Suprapubic skin (tissue), 4 donors: Measurements from ENCODE around the gene CDH15. TPM values are rescaled to one million over a fixed set of nuclear protein-coding genes. Genes with fewer than 3 reads are reported as not detected.
"Not testable (repeated sequence)": the region's sequence is repeated elsewhere in the genome, so short reads cannot be mapped to it uniquely, and the experiment has no call there.

Experiments used
- DNase-seq, 2 donors: peaks; one replicate each; pipeline ENCODE4 v3.0.0-alpha.2; 2019; ENCODE audit warnings: low spot score in 2 of 2
- H3K27ac ChIP-seq: fragments of 200-600 bp; sonication (generic); one replicate; pipeline ENCODE4 v1.5.1; 2019
- H3K27me3 ChIP-seq: fragments of 200-600 bp; sonication (generic); one replicate; pipeline ENCODE4 v1.5.1; 2019
- H3K36me3 ChIP-seq: fragments of 200-600 bp; sonication (generic); one replicate; pipeline ENCODE4 v1.5.1; 2019
- H3K4me1 ChIP-seq: fragments of 200-600 bp; sonication (generic); one replicate; pipeline ENCODE4 v1.5.1; 2019
- H3K4me3 ChIP-seq: fragments of 200-600 bp; sonication (generic); one replicate; pipeline ENCODE4 v1.5.1; 2019; ENCODE audit warnings: mild to moderate bottlenecking
- H3K9me3 ChIP-seq: fragments of 200-600 bp; sonication (generic); one replicate; pipeline ENCODE4 v1.5.1; 2019
- EP300 ChIP-seq: sonication (generic); formaldehyde crosslinking; IDR thresholded peaks from one replicate; pipeline ENCODE4 v1.6.1; 2017; ENCODE audit warnings: antibody characterized with exemption
- POLR2A ChIP-seq, 2 donors: fragments of 450-650 bp; IDR thresholded peaks; one replicate each; pipeline ENCODE4 v1.6.1; 2017; ENCODE audit warnings: antibody characterized with exemption in 2 of 2, mild to moderate bottlenecking in 2 of 2, moderate library complexity in 2 of 2
- POLR2AphosphoS5 ChIP-seq, 3 donors: sonication (generic); formaldehyde crosslinking; IDR thresholded peaks; one replicate each; pipeline ENCODE4 v1.6.1; 2017; ENCODE audit warnings: antibody characterized with exemption in 3 of 3
- WGBS: methylation state at CpG from one replicate; pipeline ENCODE4 v1.1.5; 2018; 5-methylcytosine and 5-hydroxymethylcytosine counted together
- total RNA-seq, 4 donors: library from RNA; depleted of rRNA; stranded (reverse); fragments of >200 nt; gene quantifications; one replicate each; pipeline ENCODE4 v1.1.0, GENCODE V29; 2016
- TF ChIP-seq, protein P1 (sequence below), 2 donors: fragments of 200-600 bp in 1 of 2; fragments of 450-650 bp in 1 of 2; sonication (generic) in 1 of 2; IDR thresholded peaks; one replicate each; pipeline ENCODE4 v1.5.1; 2016 to 2019; ENCODE audit warnings: antibody characterized with exemption in 2 of 2, mild to moderate bottlenecking in 1 of 2, moderate library complexity in 1 of 2

Gene CDH15
- total RNA-seq, 4 donors from 2014 or later, result 0.16 to 0.48 TPM; not detected in 2

DNA sequence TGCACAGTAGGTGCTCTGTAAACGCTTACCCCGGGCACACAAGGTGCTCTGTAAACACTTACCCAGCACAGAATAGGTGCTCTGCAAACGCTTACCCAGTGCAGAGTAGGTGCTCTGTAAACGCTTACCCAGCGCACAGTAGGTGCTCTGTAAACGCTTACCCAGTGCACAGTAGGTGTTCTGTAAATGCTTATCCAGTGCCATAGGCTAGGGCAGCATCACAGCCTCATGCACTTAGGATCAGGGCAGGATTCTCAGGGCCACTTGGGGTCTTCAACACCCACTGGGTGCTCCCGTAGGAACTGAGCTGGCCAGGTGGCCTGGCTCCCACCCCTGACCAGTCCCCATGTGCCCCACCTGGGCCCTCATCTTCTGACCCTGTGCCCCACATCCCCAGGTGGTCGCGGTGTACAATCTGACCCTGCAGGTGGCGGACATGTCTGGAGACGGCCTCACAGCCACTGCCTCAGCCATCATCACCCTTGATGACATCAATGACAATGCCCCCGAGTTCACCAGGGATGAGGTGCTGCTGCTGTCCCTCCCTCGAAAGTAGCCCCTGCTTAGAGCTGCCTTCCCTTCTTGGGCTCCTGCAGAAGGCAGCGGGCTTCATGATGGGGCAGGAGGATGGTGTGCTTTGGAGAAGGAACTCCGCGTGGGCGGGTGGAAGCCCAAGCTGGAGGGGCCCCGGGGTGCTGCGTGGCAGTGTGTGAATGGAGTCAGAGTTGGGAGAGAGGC lies 15.7 kb downstream of the CDH15 start:
- H3K27ac ChIP-seq, result no peak overlapping the region
- no peaks in the 10 kb centered on the region for H3K9me3 ChIP-seq
- TF ChIP-seq, protein P1, sequence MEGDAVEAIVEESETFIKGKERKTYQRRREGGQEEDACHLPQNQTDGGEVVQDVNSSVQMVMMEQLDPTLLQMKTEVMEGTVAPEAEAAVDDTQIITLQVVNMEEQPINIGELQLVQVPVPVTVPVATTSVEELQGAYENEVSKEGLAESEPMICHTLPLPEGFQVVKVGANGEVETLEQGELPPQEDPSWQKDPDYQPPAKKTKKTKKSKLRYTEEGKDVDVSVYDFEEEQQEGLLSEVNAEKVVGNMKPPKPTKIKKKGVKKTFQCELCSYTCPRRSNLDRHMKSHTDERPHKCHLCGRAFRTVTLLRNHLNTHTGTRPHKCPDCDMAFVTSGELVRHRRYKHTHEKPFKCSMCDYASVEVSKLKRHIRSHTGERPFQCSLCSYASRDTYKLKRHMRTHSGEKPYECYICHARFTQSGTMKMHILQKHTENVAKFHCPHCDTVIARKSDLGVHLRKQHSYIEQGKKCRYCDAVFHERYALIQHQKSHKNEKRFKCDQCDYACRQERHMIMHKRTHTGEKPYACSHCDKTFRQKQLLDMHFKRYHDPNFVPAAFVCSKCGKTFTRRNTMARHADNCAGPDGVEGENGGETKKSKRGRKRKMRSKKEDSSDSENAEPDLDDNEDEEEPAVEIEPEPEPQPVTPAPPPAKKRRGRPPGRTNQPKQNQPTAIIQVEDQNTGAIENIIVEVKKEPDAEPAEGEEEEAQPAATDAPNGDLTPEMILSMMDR (IDR thresholded peaks at IDR 0.05), result no peak
- TF ChIP-seq POLR2AphosphoS5 (IDR thresholded peaks at IDR 0.05) (no peak), POLR2A (IDR thresholded peaks at IDR 0.05) (no peak), EP300 (no peak)
- no peak overlapping the region for H3K4me3 ChIP-seq
- no peaks in the 10 kb centered on the region for H3K36me3 ChIP-seq
- no peak for DNase-seq
- H3K4me1 ChIP-seq, result peaks cover 9% of the 10 kb centered on the region
- 70% methylated on average over 7 of the region's 19 CpGs for WGBS
- H3K27me3 ChIP-seq, result peaks cover 18% of the 10 kb centered on the region

DNA sequence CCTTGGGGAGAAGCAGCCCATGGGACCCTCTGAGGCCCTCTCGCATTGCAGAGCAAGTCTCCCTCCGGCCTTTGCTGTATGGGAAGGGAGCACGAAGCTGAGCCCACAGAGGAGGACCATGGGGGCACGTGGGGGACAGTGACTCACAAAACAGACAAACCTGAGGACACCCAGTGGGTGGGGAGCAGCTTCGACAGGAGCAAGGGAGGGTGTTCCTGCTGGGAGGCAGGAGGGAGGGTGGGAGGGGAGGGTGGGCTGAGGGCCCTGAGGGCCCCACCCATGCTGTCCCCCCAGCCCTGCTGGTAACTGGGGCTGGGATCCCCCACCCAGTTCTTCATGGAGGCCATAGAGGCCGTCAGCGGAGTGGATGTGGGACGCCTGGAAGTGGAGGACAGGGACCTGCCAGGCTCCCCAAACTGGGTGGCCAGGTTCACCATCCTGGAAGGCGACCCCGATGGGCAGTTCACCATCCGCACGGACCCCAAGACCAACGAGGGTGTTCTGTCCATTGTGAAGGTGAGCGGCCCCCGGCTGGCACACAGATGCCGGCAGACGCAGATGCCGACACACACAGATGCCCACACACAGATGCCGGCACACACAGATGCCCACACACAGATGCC lies 16.3 kb downstream of the CDH15 start:
- DNase-seq, result no peak
- Histone ChIP-seq H3K4me1 (peaks cover 15% of the 10 kb centered on the region), H3K27me3 (peaks cover 18% of the 10 kb centered on the region), H3K9me3 (no peaks in the 10 kb centered on the region), H3K4me3 (no peak overlapping the region), H3K27ac (no peak overlapping the region), H3K36me3 (no peaks in the 10 kb centered on the region)
- WGBS, result 68% methylated on average over 12 of the region's 19 CpGs
- TF ChIP-seq EP300, result no peak
- no peak for TF ChIP-seq POLR2AphosphoS5 (IDR thresholded peaks at IDR 0.05)
- no peak for TF ChIP-seq POLR2A (IDR thresholded peaks at IDR 0.05)
- TF ChIP-seq, protein P1 (IDR thresholded peaks at IDR 0.05), result no peak

DNA sequence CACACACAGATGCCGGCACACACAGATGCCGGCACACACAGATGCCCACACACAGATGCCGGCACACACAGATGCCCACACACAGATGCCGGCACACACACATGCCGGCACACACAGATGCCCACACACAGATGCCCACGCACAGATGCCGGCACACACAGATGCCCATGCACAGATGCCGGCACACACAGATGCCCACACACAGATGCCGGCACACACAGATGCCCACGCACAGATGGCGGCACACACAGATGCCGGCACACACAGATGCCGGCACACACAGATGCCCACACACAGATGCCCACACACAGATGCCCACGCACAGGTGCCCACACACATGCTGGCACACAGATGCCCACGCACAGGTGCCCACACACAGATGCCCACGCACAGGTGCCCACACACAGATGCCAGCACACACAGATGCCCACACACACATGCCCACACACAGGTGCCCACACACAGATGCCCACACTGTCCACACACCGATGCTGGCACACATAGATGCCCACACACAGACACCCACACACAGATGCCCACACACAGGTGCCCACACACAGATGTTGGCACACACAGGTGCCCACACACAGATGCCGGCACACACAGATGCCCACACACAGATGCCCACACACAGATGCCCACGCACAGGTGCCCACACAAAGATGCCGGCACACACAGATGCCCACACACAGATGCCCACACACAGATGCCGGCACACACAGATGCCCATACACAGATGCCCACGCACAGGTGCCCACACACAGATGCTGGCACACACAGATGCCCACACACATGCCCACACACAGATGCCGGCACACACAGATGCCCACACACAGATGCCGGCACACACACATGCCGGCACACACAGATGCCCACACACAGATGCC lies 17.2 kb downstream of the CDH15 start:
- H3K36me3 ChIP-seq, H3K4me3 ChIP-seq, DNase-seq, H3K9me3 ChIP-seq, H3K27ac ChIP-seq: not testable (repeated sequence)
- peaks cover 20% of the 10 kb centered on the region for H3K27me3 ChIP-seq
- 90% methylated on average over 14 of the region's 25 CpGs for WGBS
- H3K4me1 ChIP-seq, result peaks cover 21% of the 10 kb centered on the region

DNA sequence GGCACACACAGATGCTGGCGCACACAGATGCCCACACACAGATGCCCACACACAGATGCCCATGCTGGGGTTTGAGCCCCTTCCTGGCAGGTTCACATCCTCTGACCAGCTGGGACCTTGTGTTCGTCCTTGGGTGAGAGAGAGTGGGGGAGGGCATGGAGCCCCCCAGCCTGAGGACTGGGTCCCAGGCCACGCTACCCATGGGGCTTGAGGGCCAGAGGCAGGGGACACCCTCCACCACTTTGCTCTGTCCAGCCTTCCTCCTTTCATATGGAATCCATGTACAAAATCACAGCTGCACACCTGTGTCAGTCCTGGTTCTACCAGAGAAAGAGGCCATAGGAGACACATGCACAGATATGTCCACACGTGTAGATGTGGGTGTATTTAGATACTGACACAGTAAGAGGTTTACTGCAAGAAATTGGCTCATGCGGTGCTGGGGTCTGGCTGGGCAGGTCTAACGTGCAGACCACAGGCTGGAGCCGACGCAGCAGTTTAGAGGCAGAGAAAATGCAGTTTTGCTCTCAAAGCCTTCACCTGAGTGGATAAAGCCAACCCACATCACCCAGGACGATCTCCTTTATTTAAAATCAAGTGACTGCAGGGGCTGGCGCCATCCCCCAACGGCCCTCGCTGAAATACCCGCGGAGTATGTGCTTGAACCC lies 17.9 kb downstream of the CDH15 start:
- H3K9me3 ChIP-seq, result no peaks in the 10 kb centered on the region
- H3K36me3 ChIP-seq, result no peaks in the 10 kb centered on the region
- DNase-seq, result no peak
- peaks cover 15% of the 10 kb centered on the region for H3K27me3 ChIP-seq
- H3K4me1 ChIP-seq, result peaks cover 22% of the 10 kb centered on the region
- no peak for TF ChIP-seq EP300
- TF ChIP-seq, protein P1 (IDR thresholded peaks at IDR 0.05), result no peak
- TF ChIP-seq POLR2A (IDR thresholded peaks at IDR 0.05), result no peak
- TF ChIP-seq POLR2AphosphoS5 (IDR thresholded peaks at IDR 0.05), result no peak
- no peak overlapping the region for H3K27ac ChIP-seq
- WGBS, result 50% methylated on average over 13 of the region's 14 CpGs
- H3K4me3 ChIP-seq, result no peak overlapping the region

DNA sequence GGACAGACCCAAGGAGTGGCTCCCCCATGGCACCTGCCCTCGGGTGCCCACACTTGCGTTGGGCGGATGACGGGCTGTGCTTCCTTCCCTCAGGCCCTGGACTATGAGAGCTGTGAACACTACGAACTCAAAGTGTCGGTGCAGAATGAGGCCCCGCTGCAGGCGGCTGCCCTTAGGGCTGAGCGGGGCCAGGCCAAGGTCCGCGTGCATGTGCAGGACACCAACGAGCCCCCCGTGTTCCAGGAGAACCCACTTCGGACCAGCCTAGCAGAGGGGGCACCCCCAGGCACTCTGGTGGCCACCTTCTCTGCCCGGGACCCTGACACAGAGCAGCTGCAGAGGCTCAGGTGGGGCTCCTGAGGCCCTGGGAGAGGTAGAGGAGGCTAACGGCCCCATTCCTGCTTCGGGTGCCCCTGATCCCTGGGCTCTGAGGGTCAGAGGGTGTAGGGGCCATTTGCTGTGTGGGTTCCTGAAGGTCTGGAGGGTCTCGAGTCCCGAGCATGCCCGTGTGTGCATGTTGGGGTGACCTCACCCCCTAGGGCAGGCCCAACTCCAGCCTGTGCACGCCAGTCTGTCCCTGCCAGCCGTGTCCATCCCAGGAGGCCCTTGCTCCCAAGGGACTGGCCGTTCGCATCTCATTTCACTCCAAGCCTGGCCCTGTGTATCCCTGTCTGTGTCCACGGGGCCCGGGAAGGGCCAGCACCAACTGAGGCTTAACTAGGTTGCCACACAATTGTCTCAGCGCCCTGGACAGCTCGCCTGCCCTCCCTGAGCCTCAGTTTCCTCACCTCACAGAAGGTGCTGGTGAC lies 18.8 kb downstream of the CDH15 start:
- no peaks in the 10 kb centered on the region for H3K9me3 ChIP-seq
- H3K36me3 ChIP-seq, result no peaks in the 10 kb centered on the region
- peaks cover 22% of the 10 kb centered on the region for H3K4me1 ChIP-seq
- H3K27me3 ChIP-seq, result peaks cover 15% of the 10 kb centered on the region
- no peak overlapping the region for H3K27ac ChIP-seq
- H3K4me3 ChIP-seq, result no peak overlapping the region
- WGBS, result 59% methylated on average over 9 of the region's 28 CpGs
- TF ChIP-seq POLR2AphosphoS5 (IDR thresholded peaks at IDR 0.05) (no peak), POLR2A (IDR thresholded peaks at IDR 0.05) (no peak), EP300 (no peak)
- TF ChIP-seq, protein P1 (IDR thresholded peaks at IDR 0.05), result no peak
- no peak for DNase-seq
